NK-92 treated with Interleukin-12 subunit alpha and Interleukin-12 subunit beta, amount 100 ng/mL, for 24 hours (cell line): ENCODE measurements around the gene MAST3.

Experiments
- DNase-seq: peaks from one replicate; lab custom pipeline; 2025; lab: John Stamatoyannopoulos, UW

MAST3 gene

GRCh38 chr19:18112989-18113478, 15.5 kb downstream of the MAST3 start:
- peak; percentile 67 for DNase-seq

- no peak for DNase-seq
Observed at GRCh38 chr19:18113827-18114226, 16.2 kb downstream of the MAST3 start.

- no peak for DNase-seq
Observed at GRCh38 chr19:18114483-18114882, 16.9 kb downstream of the MAST3 start.

GRCh38 chr19:18117364-18117691, 19.8 kb downstream of the MAST3 start:
- DNase-seq, result no peak

GRCh38 chr19:18117692-18118378, 20.3 kb downstream of the MAST3 start:
- DNase-seq, result peak; percentile 92

- no peak for DNase-seq
Observed at GRCh38 chr19:18118420-18119012, 20.9 kb downstream of the MAST3 start.

- peak; percentile 38 for DNase-seq
Observed at GRCh38 chr19:18119013-18119716, 21.6 kb downstream of the MAST3 start.

- no peak for DNase-seq
Observed at GRCh38 chr19:18119717-18120105, 22.1 kb downstream of the MAST3 start.

- no peak for DNase-seq
Observed at GRCh38 chr19:18120127-18120526, 22.5 kb downstream of the MAST3 start.

- DNase-seq, result no peak
Observed at GRCh38 chr19:18121166-18121565, 23.6 kb downstream of the MAST3 start.

GRCh38 chr19:18122424-18122823, 24.8 kb downstream of the MAST3 start:
- DNase-seq, result no peak

GRCh38 chr19:18122860-18123795, 25.6 kb downstream of the MAST3 start:
- DNase-seq, result no peak

- DNase-seq, result no peak
Observed at GRCh38 chr19:18123819-18124218, 26.2 kb downstream of the MAST3 start.

- DNase-seq, result no peak
Observed at GRCh38 chr19:18126097-18126496, 28.5 kb downstream of the MAST3 start.

GRCh38 chr19:18128044-18128443, 30.5 kb downstream of the MAST3 start:
- DNase-seq, result peak; percentile 78

GRCh38 chr19:18128805-18129204, 31.2 kb downstream of the MAST3 start:
- DNase-seq, result no peak

- no peak for DNase-seq
Observed at GRCh38 chr19:18130523-18131242, 33.1 kb downstream of the MAST3 start.

- no peak for DNase-seq
Observed at GRCh38 chr19:18131841-18132596, 34.4 kb downstream of the MAST3 start.

- DNase-seq, result no peak
Observed at GRCh38 chr19:18135712-18136584, 38.4 kb downstream of the MAST3 start.

GRCh38 chr19:18137242-18137641, 39.7 kb downstream of the MAST3 start:
- DNase-seq, result no peak
